ENCODE data around the gene FTO.

Gene FTO

DNA sequence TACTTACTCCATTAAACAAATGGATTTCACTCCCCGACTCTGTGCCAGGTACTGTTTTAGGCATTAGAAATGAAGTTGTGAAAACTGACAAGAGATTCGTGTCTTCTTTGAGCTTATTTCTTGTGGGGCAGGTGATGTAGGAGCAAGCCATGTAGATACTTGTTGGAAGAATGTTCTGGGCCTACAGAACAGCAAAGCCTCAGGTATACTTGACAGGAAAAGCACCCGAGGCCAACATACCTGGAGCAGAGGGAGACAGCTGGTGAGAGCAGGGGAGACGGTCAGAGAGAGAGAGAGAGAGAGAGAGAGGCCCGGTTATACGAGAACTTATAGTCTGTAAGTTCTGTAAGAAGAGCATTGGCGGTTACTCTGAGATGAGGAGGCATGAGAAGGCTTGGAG is 110.8 kb downstream of the FTO start:
- ChIA-PET POLR2A (no interaction called here), CTCF (interaction anchor here (0.9 kb wide), 1 partner anchor 11 kb away, joined by 3 read pairs; no protein-coding TSS in a partner anchor)
- H3K4me3 ChIP-seq (ENCODE audit: low read depth, low read length) = no peak overlapping the region
- TF ChIP-seq, protein P1, sequence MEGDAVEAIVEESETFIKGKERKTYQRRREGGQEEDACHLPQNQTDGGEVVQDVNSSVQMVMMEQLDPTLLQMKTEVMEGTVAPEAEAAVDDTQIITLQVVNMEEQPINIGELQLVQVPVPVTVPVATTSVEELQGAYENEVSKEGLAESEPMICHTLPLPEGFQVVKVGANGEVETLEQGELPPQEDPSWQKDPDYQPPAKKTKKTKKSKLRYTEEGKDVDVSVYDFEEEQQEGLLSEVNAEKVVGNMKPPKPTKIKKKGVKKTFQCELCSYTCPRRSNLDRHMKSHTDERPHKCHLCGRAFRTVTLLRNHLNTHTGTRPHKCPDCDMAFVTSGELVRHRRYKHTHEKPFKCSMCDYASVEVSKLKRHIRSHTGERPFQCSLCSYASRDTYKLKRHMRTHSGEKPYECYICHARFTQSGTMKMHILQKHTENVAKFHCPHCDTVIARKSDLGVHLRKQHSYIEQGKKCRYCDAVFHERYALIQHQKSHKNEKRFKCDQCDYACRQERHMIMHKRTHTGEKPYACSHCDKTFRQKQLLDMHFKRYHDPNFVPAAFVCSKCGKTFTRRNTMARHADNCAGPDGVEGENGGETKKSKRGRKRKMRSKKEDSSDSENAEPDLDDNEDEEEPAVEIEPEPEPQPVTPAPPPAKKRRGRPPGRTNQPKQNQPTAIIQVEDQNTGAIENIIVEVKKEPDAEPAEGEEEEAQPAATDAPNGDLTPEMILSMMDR (IDR thresholded peaks at IDR 0.05; ENCODE audit: insufficient read depth, low read length, missing control alignments) = no peak
- DNase-seq (ENCODE audit: low read depth, low spot score) = no peak

DNA sequence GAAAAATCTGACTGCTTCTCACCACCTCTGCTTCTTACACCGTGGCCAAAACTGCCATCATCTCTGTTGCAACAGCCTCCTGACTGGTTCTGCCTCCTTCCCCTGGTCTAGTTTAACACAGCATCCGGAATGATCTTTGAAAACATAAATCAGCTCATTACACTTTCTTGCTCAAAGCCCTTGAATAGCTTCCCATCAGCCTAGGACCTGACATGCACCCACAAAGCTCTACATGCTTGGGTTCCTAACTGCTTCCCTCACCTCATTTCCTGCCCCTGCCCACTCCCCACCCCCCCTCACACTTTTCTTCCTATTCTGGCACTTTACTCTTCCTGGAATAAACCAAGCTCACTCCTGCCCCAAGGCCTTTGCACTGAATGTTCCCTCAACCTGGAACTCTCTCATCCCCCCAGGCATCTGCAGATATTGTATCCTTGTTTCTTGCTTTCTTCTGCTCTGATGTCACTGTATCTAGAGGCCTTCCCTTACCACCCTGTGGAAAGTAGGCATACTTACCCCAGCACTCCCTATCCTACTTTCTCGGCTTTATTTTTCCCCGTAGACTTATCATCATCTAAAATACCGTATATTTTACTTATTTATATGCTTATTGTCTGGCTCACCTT is 112.4 kb downstream of the FTO start:
- TF ChIP-seq, protein P1 (IDR thresholded peaks at IDR 0.05; ENCODE audit: insufficient read depth, low read length, missing control alignments) = no peak
- no peak overlapping the region for H3K4me3 ChIP-seq (ENCODE audit: low read depth, low read length)
- ChIA-PET POLR2A (interaction anchor here (0.7 kb wide), 1 partner anchor 40 kb away, joined by 5 read pairs; no protein-coding TSS in a partner anchor), CTCF (interaction anchor here (0.9 to 1.5 kb wide), 3 partner anchors 9 to 75 kb away, joined by 3 to 6 read pairs (median 4); no protein-coding TSS in a partner anchor)
- DNase-seq (ENCODE audit: low read depth, low spot score) = no peak

DNA sequence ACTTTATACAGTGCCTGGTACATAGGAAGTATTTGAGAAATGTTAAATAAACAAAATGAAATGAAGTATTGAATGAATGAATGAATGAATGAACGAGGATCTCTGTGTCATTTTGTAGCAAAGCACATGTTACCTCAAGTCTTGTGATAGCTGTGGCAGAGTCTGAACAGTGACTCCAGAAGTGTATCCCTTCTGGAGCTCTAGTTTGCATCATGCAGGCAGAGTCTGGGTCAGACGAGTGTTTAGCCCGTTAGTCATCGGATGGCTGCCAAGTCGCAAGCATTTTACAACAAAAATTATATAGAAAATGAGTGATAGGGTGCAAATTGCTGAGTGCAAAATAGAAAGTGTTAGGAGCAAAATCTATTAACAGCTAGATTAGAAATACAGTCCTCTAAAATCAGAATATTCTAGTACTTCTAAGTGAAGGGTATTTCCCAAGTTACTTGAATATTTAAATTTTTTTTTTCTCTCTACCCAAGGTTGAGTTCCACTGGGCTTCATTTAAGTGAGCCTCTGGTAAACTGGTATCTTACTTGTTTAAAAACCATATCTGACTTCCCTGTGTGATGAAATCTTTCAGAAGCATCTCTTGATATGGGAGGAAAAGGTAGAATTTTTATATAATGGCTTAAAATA is 113.3 kb downstream of the FTO start:
- ChIA-PET POLR2A (interaction anchor here (0.7 kb wide), 1 partner anchor 41 kb away, joined by 5 read pairs; no protein-coding TSS in a partner anchor), CTCF (interaction anchor here (0.9 to 1.3 kb wide), 2 partner anchors 8 to 23 kb away, joined by 3 to 4 read pairs; no protein-coding TSS in a partner anchor)
- peak; percentile 93 for DNase-seq (ENCODE audit: low read depth, low spot score)
- no peak overlapping the region for H3K4me3 ChIP-seq (ENCODE audit: low read depth, low read length)
- TF ChIP-seq, protein P1 (IDR thresholded peaks at IDR 0.05; ENCODE audit: insufficient read depth, low read length, missing control alignments) = no peak

DNA sequence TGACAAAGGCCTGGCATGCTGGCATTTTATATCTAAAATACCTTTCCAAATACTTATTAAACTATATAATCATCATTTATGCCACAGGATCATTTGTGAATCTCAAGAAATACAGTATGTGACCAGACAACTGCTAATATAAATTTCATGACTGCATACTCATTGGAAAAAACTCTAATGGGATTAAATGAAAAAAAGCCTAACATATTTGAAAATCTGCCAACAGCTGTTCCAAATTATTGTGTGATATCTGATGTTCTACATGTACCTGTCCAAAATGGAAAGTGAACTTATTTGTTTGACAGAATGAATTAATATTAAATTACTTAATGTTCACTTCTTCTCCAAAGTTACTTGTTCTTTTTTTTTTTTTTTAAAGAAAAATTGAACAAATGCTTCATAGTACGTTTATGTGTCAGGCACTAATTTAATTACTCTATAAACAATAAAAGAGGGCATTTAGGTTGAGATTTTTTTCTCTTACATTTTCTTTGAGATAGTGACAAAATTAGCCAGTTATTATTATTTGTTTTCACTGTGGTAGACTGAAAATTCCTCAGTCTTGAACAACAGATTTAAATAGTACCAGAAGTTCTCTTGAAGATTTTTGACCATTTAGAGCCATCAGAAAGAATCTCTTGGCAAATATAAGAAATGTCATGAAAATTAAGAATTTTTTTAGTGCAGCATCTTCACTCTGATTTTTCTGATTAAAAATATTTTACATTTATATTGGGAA is 114.0 kb downstream of the FTO start:
- CTCF ChIA-PET = interaction anchor here (1.3 kb wide), 1 partner anchor 24 kb away, joined by 4 read pairs; no protein-coding TSS in a partner anchor
- DNase-seq (ENCODE audit: low read depth, low spot score) = no peak
- TF ChIP-seq, protein P1 (IDR thresholded peaks at IDR 0.05; ENCODE audit: insufficient read depth, low read length, missing control alignments) = no peak
- POLR2A ChIA-PET = no interaction called here
- H3K4me3 ChIP-seq (ENCODE audit: low read depth, low read length) = no peak overlapping the region

DNA sequence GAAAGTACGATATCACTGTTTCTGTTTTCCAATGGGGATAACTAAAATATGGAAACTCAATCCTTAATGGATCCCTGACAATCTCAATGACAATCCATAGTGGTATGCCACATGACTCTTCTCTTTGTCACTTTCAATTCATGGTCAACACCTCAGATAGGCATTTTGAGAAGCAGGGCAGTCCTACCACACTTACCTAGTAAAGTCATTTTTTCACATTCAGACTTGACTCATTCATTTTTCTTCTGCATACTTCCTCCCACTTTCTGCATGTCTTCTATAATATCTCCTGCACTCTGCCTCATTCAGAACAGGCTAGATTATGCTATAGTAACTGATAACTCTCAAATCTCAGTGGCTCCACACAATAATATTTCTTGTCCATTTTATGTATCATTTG is 117.5 kb downstream of the FTO start:
- TF ChIP-seq, protein P1 (IDR thresholded peaks at IDR 0.05; ENCODE audit: insufficient read depth, low read length, missing control alignments) = no peak
- no peak overlapping the region for H3K4me3 ChIP-seq (ENCODE audit: low read depth, low read length)
- no peak for DNase-seq (ENCODE audit: low read depth, low spot score)
- POLR2A ChIA-PET = interaction anchor here (0.8 to 1.2 kb wide), 3 partner anchors 12 to 46 kb away, joined by 4 to 6 read pairs (median 4); no protein-coding TSS in a partner anchor
- CTCF ChIA-PET = interaction anchor here (1.0 to 2.1 kb wide), 4 partner anchors 10 to 70 kb away, joined by 3 to 12 read pairs (median 3); no protein-coding TSS in a partner anchor
